GM12874 (cell line): ENCODE results near the gene ZEB2.

Experiments used
- TF ChIP-seq, protein P1 (sequence below): IDR thresholded peaks from 2 replicates; pipeline ENCODE4 v1.5.1; 2011; ENCODE audit warnings: low read depth, mild to moderate bottlenecking, control low read depth, low read length, moderate library complexity; ENCODE audit not compliant: insufficient read depth

ZEB2 gene

DNA sequence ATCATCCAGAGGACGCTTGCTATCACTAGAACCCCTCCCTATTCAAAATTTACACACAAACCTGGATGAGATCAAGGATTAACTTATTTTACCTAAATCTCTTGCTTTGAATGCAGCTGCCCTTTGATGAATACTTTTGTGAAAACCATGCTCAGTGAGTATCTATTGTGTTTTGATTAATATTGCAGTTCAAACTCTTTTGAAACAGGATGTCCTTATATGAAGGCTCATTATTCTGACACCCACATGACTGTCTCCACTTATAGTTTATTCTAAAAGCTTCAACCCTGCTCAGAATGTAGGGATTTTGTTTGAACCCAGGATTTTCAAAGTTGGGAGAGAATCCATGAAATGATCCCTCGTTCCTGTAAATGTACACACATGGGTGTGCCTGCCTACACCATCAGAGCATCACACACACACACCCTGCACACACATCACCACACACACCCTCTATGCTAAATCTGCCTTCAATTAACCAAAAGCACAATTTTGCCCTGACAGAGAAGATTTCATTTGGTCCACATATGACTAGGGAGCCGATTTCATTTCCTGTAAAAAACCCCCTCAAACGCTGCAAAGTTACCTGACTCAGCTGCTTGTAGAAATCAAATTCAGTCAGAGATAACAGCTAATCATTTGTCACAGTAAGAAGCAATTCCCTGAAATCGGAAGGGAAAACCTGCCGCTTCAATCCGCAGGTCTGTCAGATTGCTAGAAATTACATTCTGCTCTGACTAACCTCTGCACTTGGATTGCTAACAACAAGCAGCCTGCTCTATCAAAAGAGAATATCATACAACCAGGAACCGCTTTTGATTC lies 65.2 kb downstream of the ZEB2 start:
- TF ChIP-seq, protein P1, sequence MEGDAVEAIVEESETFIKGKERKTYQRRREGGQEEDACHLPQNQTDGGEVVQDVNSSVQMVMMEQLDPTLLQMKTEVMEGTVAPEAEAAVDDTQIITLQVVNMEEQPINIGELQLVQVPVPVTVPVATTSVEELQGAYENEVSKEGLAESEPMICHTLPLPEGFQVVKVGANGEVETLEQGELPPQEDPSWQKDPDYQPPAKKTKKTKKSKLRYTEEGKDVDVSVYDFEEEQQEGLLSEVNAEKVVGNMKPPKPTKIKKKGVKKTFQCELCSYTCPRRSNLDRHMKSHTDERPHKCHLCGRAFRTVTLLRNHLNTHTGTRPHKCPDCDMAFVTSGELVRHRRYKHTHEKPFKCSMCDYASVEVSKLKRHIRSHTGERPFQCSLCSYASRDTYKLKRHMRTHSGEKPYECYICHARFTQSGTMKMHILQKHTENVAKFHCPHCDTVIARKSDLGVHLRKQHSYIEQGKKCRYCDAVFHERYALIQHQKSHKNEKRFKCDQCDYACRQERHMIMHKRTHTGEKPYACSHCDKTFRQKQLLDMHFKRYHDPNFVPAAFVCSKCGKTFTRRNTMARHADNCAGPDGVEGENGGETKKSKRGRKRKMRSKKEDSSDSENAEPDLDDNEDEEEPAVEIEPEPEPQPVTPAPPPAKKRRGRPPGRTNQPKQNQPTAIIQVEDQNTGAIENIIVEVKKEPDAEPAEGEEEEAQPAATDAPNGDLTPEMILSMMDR: no peak

DNA sequence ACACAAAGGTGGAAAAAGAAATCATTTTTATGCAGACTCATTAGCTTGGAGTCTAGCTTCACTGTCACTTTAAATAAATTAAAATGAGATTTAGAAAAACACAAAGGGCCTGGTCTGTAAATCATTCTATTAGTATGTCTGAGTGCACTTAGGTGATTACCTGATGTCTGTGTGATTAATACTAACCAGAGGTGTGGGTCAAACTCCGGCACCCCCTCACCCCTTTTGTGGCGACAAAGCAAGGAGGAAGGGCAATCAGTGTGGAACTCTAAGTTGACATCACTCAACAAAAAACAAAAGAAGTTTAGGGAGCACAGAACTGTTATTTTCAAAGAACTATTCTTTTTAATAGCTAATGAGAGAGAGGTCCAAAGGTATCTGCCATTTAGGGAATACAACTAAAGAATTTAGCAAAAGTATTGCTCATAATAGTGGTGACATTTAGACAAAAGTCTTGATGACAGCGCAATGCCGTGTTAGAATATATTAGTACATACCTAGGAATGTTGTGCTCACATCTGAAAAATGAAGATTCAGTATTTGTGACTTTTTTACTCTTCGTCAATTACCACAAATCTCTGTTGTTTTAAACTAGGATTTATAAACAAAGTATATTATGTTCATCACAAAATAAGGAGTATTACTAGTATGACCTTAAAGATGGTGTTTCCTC lies 66.3 kb downstream of the ZEB2 start:
- TF ChIP-seq, protein P1: no peak

DNA sequence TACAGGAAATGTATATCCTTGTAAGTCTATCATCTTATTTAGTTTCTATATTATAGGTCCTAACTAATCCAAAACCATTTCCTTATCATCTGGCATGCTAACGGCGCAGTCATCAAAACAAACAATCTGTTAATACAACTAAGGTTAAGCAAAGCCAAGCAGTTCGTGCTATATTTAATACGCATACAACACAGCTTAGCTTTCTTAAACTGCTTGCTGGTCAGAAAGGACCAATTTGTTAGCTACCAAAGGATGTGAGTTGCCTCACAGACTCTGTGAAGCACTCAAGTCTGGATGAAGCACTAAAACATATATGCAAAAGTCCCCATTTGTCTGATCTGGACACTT lies 67.0 kb downstream of the ZEB2 start:
- TF ChIP-seq, protein P1: no peak

DNA sequence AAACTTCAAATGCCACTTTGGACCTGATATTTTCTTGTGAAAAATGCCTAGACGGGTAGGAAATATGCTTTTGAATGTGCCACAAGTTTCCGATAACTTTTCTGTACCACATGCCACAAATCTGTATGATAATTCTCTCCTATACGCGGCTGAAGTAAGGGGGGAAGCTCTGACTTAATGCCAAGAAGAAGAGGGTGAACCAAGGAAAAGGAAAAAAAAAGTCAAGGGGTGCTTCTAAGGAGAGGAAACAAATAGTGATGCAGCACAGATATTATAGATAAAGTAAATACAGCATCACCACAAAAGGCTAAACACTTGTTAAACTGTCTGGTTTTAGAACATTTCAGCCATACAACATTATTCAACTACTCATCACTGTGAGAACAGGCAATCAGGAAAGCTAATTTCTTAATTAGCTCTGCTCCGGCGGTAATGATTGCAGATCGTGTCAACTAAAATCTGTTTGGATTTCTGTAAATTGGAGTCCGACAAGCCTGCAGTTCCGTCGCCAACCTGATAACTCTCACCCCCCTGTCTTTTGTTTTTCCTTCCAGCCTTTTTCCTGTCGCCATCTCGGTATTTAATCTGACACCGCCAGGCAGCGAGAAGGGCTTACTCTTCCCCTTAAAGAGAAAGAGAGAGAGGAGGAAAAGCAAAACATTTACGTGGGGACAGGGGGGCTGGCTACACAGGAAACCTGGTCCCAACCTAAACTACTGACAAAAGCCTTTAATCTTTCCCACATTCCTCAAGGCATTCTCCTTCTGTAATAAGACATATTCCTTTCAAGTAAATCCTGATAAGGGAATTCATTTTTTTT lies 67.5 kb downstream of the ZEB2 start:
- TF ChIP-seq, protein P1: no peak

DNA sequence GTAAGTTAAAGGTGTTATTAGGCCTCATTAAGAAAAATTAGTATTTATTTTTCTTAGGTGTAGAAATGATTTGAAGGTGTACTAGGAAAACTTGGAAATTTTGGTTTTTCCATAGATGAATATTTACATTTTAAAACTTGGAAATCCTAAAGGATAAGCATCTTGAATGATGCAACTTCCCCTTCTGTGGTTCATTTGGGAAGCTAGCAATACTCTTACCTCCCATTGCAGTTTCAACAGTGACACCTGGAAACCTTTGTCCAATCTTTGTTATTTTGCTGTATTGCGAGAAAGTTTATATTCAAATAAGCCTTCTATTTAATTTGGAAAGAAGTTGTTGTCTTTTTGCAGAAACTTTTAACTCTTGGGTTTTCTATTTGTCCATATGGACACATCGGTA lies 68.5 kb downstream of the ZEB2 start:
- TF ChIP-seq, protein P1: no peak

DNA sequence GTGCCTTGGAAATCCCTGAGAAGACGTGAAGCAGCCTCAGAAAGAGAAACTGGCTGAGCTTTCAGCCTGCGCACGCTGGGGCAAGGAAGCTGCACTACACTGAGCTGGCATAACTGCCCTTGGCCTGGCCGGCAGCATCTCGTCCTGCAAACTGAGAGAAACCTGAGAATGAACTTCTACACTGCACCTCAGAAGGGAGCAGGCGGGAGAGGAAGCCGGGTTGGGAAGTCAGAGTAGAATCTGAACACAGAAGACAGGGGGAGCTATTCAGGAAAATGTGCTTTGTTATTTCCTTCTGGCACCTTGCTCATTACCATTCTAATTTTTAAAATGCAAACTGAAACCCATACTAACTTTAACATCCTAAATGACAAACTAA lies 70.9 kb downstream of the ZEB2 start:
- TF ChIP-seq, protein P1: no peak

DNA sequence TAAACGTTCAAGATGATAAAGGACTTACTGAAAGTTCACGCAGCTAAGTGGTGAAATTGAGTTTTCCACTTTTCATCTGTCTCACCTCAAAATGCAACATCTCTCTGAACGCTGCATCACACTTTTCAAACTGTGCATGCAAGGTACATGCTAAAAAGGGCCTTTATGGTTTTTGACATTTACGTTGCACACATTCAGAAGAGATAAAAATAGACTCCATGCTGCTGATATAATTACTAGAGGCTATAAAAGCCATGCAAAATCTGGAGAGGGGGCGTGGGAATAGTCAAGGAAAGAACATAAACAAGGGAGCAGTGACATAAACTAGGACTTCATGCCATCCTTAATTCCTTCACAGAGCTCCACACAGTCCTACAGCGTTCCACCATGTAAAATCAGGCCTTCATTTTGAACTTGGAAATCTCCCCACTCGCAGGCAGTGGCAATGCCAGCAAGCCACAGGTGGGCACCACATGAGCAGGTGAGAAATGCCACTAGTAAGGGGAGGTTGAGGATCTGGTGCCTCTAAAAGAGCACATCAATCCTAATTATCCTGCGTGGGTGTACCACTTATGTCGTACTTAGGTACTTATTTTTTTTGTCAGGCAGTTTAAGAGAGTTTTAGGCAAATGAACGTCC lies 71.4 kb downstream of the ZEB2 start:
- TF ChIP-seq, protein P1: no peak
